ENCODE results near the gene PLPP7. TPM values are rescaled to one million over a fixed set of nuclear protein-coding genes. Genes with fewer than 3 reads are reported as not detected.

The PLPP7 gene
- total RNA-seq, 2 experiments from 2014 or later, result 0.11 TPM; not detected in 1

- Mint-ChIP-seq H3K27ac (peak overlapping the region; percentile 99), H3K27me3 (no peaks in the 10 kb centered on the region), H3K4me1 (ENCODE audit: low read depth) (peaks cover 30% of the 10 kb centered on the region), H3K4me3 (peak overlapping the region; percentile 90), H3K9me3 (no peaks in the 10 kb centered on the region), H3K36me3 (ENCODE audit: low read depth) (peaks cover 52% of the 10 kb centered on the region)
- TF ChIP-seq CTCF (IDR thresholded peaks at IDR 0.05), result no peak
- peak; percentile 17 for ATAC-seq
- ChIA-PET POLR2A (interaction anchor here (1.2 to 14.2 kb wide), 7 partner anchors 8 to 149 kb away, joined by 3 to 310 read pairs (median 11); partner anchors contain the start of gene NUP214), CTCF (interaction anchor here (1.3 to 3.9 kb wide), 5 partner anchors 18 to 97 kb away, joined by 5 to 16 read pairs (median 8); no protein-coding TSS in a partner anchor)
- intact Hi-C loops (cut with micrococcal nuclease), result loop anchor here (5.0 kb wide), 1 partner anchor 38 kb away; no protein-coding TSS in a partner anchor
- DNase-seq, result peak; percentile 59
Observed at GRCh38 chr9:131274674-131275331, 14.7 kb upstream of the PLPP7 start.

- TF ChIP-seq CTCF (IDR thresholded peaks at IDR 0.05), result no peak
- peaks cover 49% of the 10 kb centered on the region for H3K36me3 Mint-ChIP-seq (ENCODE audit: low read depth)
- intact Hi-C loops (cut with micrococcal nuclease), result no loop called here
- ChIA-PET POLR2A (interaction anchor here (1.2 to 14.2 kb wide), 6 partner anchors 9 to 150 kb away, joined by 3 to 310 read pairs (median 9); partner anchors contain the start of gene NUP214), CTCF (interaction anchor here (1.3 to 3.9 kb wide), 6 partner anchors 19 to 98 kb away, joined by 5 to 16 read pairs (median 7); no protein-coding TSS in a partner anchor)
- peak overlapping the region; percentile 90 for H3K4me3 Mint-ChIP-seq
- ATAC-seq (peak; percentile 2), DNase-seq (peak; percentile 55)
- H3K9me3 Mint-ChIP-seq, result no peaks in the 10 kb centered on the region
- H3K27ac Mint-ChIP-seq, result peak overlapping the region; percentile 99
- no peaks in the 10 kb centered on the region for H3K27me3 Mint-ChIP-seq
- peaks cover 26% of the 10 kb centered on the region for H3K4me1 Mint-ChIP-seq (ENCODE audit: low read depth)
Observed at GRCh38 chr9:131275332-131276093, 14.0 kb upstream of the PLPP7 start.

GRCh38 chr9:131276094-131276888, 13.2 kb upstream of the PLPP7 start, which contains the start of gene FAM78A:
TSS of gene FAM78A (minus strand) at chr9:131276510. CDS start at chr9:131276179, 331 bp downstream.
- ChIA-PET POLR2A (interaction anchor here (1.7 to 14.2 kb wide), 5 partner anchors 9 to 41 kb away, joined by 5 to 310 read pairs (median 11); no protein-coding TSS in a partner anchor), CTCF (interaction anchor here (1.5 to 3.9 kb wide), 3 partner anchors 20 to 60 kb away, joined by 5 to 16 read pairs (median 8); no protein-coding TSS in a partner anchor)
- DNase-seq (peak; percentile 65), ATAC-seq (no peak)
- Mint-ChIP-seq H3K4me3 (peak within 1 kb of the TSS; percentile 90), H3K4me1 (ENCODE audit: low read depth) (peaks cover 24% of the 10 kb centered on the region), H3K9me3 (no peaks in the 10 kb centered on the region), H3K36me3 (ENCODE audit: low read depth) (peaks cover 48% of the 10 kb centered on the region), H3K27ac (peak within 1 kb of the TSS; percentile 99), H3K27me3 (no peaks in the 10 kb centered on the region)
- intact Hi-C loops (cut with micrococcal nuclease), result no loop called here
- TF ChIP-seq CTCF (IDR thresholded peaks at IDR 0.05), result no peak

- no peaks in the 10 kb centered on the region for H3K9me3 Mint-ChIP-seq
- DNase-seq (peak; percentile 54), ATAC-seq (peak; percentile 15)
- ChIA-PET CTCF (interaction anchor here (1.5 to 2.4 kb wide), 2 partner anchors 21 to 59 kb away, joined by 5 to 8 read pairs; no protein-coding TSS in a partner anchor), POLR2A (interaction anchor here (1.7 to 14.2 kb wide), 3 partner anchors 10 to 39 kb away, joined by 5 to 310 read pairs (median 22); no protein-coding TSS in a partner anchor)
- peaks cover 42% of the 10 kb centered on the region for H3K36me3 Mint-ChIP-seq (ENCODE audit: low read depth)
- TF ChIP-seq CTCF (IDR thresholded peaks at IDR 0.05), result no peak
- intact Hi-C loops (cut with micrococcal nuclease), result no loop called here
- H3K4me3 Mint-ChIP-seq, result peak overlapping the region; percentile 56
- peaks cover 21% of the 10 kb centered on the region for H3K4me1 Mint-ChIP-seq (ENCODE audit: low read depth)
- peaks cover 4% of the 10 kb centered on the region for H3K27me3 Mint-ChIP-seq
- H3K27ac Mint-ChIP-seq, result no peak overlapping the region
Observed at GRCh38 chr9:131276891-131277286, 12.6 kb upstream of the PLPP7 start.

All from activated CD8-positive, alpha-beta T cell treated with anti-CD3 and anti-CD28 coated beads for 36 hours (primary cell).